OCI-LY1 (cell line): ENCODE measurements around the gene DOCK10.

Experiments used
- EZH2 ChIP-seq: fragments of 200-600 bp; sonication (generic), shearing (Covaris generic); IDR thresholded peaks from 2 replicates; pipeline ENCODE4 v1.8.0; 2017; ENCODE audit warnings: borderline replicate concordance, mixed run types, mild to moderate bottlenecking, antibody characterized with exemption, low read length, moderate library complexity, mixed read lengths
- TF ChIP-seq, protein P1 (sequence below): fragments of 200-600 bp; sonication (generic), shearing (Covaris generic); IDR thresholded peaks from 2 replicates; pipeline ENCODE4 v1.5.1; 2017; ENCODE audit warnings: mild to moderate bottlenecking, antibody characterized with exemption, low read length, moderate library complexity, mixed read lengths

DNA sequence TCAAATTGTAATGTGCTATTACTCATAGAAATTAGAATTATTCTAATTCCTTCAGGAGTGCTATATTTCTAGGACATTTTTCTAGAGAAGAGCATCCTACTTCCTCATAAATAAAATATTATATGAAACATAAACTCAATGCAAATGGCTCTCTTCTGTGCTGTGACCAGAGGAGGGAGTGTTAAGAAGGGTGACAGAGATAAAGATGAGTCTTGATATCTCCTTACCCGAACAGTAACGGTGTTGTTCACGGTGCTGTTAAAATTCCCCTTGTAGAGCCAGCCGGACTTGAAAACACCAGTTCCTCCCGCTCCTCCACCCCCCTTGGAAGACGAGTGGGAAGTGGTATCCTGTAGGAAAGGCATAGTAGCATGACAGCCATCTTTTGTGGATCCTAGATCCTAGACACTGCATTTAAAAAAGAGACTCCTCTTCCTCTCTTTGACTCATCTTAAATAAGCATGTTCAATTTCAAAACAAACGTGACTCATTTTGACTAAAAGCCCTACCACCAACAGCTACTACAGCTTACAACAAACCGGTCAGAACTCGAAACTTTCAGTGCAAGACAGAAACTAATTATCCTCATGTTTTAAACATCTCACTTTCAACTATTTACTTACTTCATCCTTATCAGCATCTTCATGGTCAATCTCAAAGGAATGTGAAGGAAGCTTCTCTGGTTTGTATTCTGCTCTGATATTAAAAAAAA lies 156.3 kb downstream of the DOCK10 start:
- TF ChIP-seq, protein P1, sequence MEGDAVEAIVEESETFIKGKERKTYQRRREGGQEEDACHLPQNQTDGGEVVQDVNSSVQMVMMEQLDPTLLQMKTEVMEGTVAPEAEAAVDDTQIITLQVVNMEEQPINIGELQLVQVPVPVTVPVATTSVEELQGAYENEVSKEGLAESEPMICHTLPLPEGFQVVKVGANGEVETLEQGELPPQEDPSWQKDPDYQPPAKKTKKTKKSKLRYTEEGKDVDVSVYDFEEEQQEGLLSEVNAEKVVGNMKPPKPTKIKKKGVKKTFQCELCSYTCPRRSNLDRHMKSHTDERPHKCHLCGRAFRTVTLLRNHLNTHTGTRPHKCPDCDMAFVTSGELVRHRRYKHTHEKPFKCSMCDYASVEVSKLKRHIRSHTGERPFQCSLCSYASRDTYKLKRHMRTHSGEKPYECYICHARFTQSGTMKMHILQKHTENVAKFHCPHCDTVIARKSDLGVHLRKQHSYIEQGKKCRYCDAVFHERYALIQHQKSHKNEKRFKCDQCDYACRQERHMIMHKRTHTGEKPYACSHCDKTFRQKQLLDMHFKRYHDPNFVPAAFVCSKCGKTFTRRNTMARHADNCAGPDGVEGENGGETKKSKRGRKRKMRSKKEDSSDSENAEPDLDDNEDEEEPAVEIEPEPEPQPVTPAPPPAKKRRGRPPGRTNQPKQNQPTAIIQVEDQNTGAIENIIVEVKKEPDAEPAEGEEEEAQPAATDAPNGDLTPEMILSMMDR = no peak
- no peak for TF ChIP-seq EZH2
